A549 (cell line): Measurements from ENCODE around the gene MTA3. TPM values are rescaled to one million over a fixed set of nuclear protein-coding genes. Genes with fewer than 3 reads are reported as not detected.

ENCODE experiments used
- ATAC-seq, 2 experiments: fragments of 200-7000 bp in 1 of 2; fragments of >200 bp in 1 of 2; cut with Nextera tagmentation in 1 of 2; cut with Tn5 transposase in 1 of 2; 3 replicates each; pipeline versions ENCODE4 v1.8.0 to v1.9.1; 2018 to 2020; ENCODE audit warnings: mild to moderate bottlenecking in 1 of 2, moderate library complexity in 1 of 2
- CTCF ChIA-PET: fragments of 300-600 bp; sonication (Branson Sonifier 250); formaldehyde crosslinking; extraction: SDS; loops from one replicate; lab custom pipeline; 2021; ENCODE audit warnings: antibody characterized with exemption, inconsistent platforms; lab: Yijun Ruan, JAX
- POLR2A ChIA-PET: fragments of 350-600 bp; formaldehyde crosslinking; extraction: SDS; loops from one replicate; lab custom pipeline; 2021; ENCODE audit warnings: antibody characterized with exemption, inconsistent platforms; lab: Yijun Ruan, JAX
- DNase-seq, 2 experiments: peaks; one replicate each; pipeline versions ENCODE4 v3.0.0 to v3.0.0-alpha.2; 2011 to 2016; ENCODE audit warnings: low read depth in 1 of 2, low spot score in 1 of 2
- FAIRE-seq: peaks from 2 replicates; lab custom pipeline; 2011; peaks lifted over from hg19 to GRCh38; lab: Jason Lieb, UNC
- H3K27ac ChIP-seq, 2 experiments: fragments of >200 bp; sonication (Bioruptor Twin); formaldehyde crosslinking; 3 replicates each; pipeline ENCODE4 v1.5.1; 2016 to 2017
- H3K4me1 ChIP-seq: fragments of >200 bp; sonication (Bioruptor Twin); formaldehyde crosslinking; 3 replicates; pipeline ENCODE4 v1.6.1; 2016
- H3K4me2 ChIP-seq: fragments of >200 bp; sonication (Bioruptor Twin); formaldehyde crosslinking; 3 replicates; pipeline ENCODE4 v1.6.1; 2016
- H3K4me3 ChIP-seq: fragments of >200 bp; sonication (Bioruptor Twin); formaldehyde crosslinking; 3 replicates; pipeline ENCODE4 v1.5.1; 2016
- H3K9me3 ChIP-seq: fragments of >200 bp; sonication (Bioruptor Twin); formaldehyde crosslinking; 3 replicates; pipeline ENCODE4 v1.6.1; 2016
- CBX8 ChIP-seq: fragments of 200-600 bp; sonication (generic); IDR thresholded peaks from 2 replicates; pipeline ENCODE4 v1.6.1; 2016
- CEBPB ChIP-seq, 2 experiments: fragments of >200 bp in 1 of 2; sonication (Bioruptor Twin) in 1 of 2; formaldehyde crosslinking in 1 of 2; IDR thresholded peaks; 2 replicates each; pipeline ENCODE4 v1.6.1; 2012 to 2016
- CHD2 ChIP-seq: fragments of 150-350 bp; IDR thresholded peaks from 2 replicates; pipeline ENCODE4 v1.6.1; 2014; ENCODE audit warnings: low read length; ENCODE audit not compliant: partially characterized antibody
- CHD4 ChIP-seq: fragments of 200-600 bp; sonication (generic); IDR thresholded peaks from 2 replicates; pipeline ENCODE4 v1.6.1; 2016; ENCODE audit warnings: antibody characterized with exemption, mild to moderate bottlenecking, borderline replicate concordance
- E2F6 ChIP-seq: IDR thresholded peaks from 2 replicates; pipeline ENCODE4 v1.6.1; 2012; ENCODE audit warnings: low read depth, borderline replicate concordance
- ESRRA ChIP-seq: fragments of 150-350 bp; IDR thresholded peaks from 2 replicates; pipeline ENCODE4 v1.6.1; 2014; ENCODE audit warnings: mild to moderate bottlenecking, low read length, borderline replicate concordance
- FOSB ChIP-seq: fragments of 250-450 bp; sonication (Bioruptor Pico); IDR thresholded peaks from 2 replicates; pipeline ENCODE4 v1.5.0; 2020; ENCODE audit warnings: mild to moderate bottlenecking, moderate library complexity
- FOSL2 ChIP-seq, 2 experiments: fragments of 450-650 bp in 1 of 2; fragments of >200 bp in 1 of 2; sonication (Bioruptor Twin) in 1 of 2; formaldehyde crosslinking; IDR thresholded peaks; 2 replicates each; pipeline versions ENCODE4 v1.5.0 to v1.6.1; 2016 to 2020; ENCODE audit warnings: mild to moderate bottlenecking in 1 of 2, moderate library complexity in 1 of 2
- GATA3 ChIP-seq: IDR thresholded peaks from 2 replicates; pipeline ENCODE4 v1.6.1; 2012; ENCODE audit warnings: borderline replicate concordance
- HDAC2 ChIP-seq: fragments of 200-600 bp; sonication (generic); IDR thresholded peaks from 2 replicates; pipeline ENCODE4 v1.6.1; 2016
- HES2 ChIP-seq: fragments of >200 bp; sonication (Bioruptor Twin); formaldehyde crosslinking; IDR thresholded peaks from 2 replicates; pipeline ENCODE4 v1.6.1; 2016
- HMGXB4 ChIP-seq: fragments of 250-450 bp; sonication (Bioruptor Pico); IDR thresholded peaks from 2 replicates; pipeline ENCODE4 v1.5.0; 2021; ENCODE audit warnings: mild to moderate bottlenecking, moderate library complexity, borderline replicate concordance
- MAFK ChIP-seq: fragments of 450-650 bp; IDR thresholded peaks from 2 replicates; pipeline ENCODE4 v1.6.1; 2014; ENCODE audit not compliant: partially characterized antibody
- MAX ChIP-seq: IDR thresholded peaks from 2 replicates; pipeline ENCODE4 v1.6.1; 2012
- MAZ ChIP-seq: fragments of 150-350 bp; IDR thresholded peaks from 2 replicates; pipeline ENCODE4 v1.6.1; 2014; ENCODE audit warnings: antibody characterized with exemption, low read depth, low read length, borderline replicate concordance
- NR3C1 ChIP-seq: fragments of >200 bp; sonication (Bioruptor Twin); formaldehyde crosslinking; IDR thresholded peaks from 3 replicates; pipeline ENCODE4 v1.6.1; 2017
- PBX3 ChIP-seq: IDR thresholded peaks from 2 replicates; pipeline ENCODE4 v1.6.1; 2012
- POLR2AphosphoS2 ChIP-seq: conservative IDR thresholded peaks from 2 replicates; pipeline ENCODE4 v1.6.1; 2012; ENCODE audit warnings: low read length, improper control_type of control experiment, inconsistent platforms
- RAD21 ChIP-seq, 2 experiments: fragments of >200 bp in 1 of 2; sonication (Bioruptor Twin) in 1 of 2; formaldehyde crosslinking in 1 of 2; IDR thresholded peaks in 1 of 2; conservative IDR thresholded peaks in 1 of 2; 2 replicates in 1 of 2; 3 replicates in 1 of 2; pipeline ENCODE4 v1.6.1; 2012 to 2018; ENCODE audit warnings: inconsistent platforms in 1 of 2
- RARB ChIP-seq: fragments of 250-450 bp; sonication (Bioruptor Pico); IDR thresholded peaks from 2 replicates; pipeline ENCODE4 v1.8.0; 2021; ENCODE audit warnings: mild to moderate bottlenecking, moderate library complexity
- RCOR1 ChIP-seq: fragments of 150-350 bp; IDR thresholded peaks from 2 replicates; pipeline ENCODE4 v1.6.1; 2014; ENCODE audit warnings: antibody characterized with exemption, low read length, low read depth
- RNF2 ChIP-seq: fragments of 200-600 bp; sonication (generic); IDR thresholded peaks from 2 replicates; pipeline ENCODE4 v1.6.1; 2016; ENCODE audit warnings: low read depth, mild to moderate bottlenecking, antibody characterized with exemption, moderate library complexity, borderline replicate concordance
- SREBF2 ChIP-seq: fragments of 450-650 bp; IDR thresholded peaks from 2 replicates; pipeline ENCODE4 v1.6.1; 2014; ENCODE audit warnings: mild to moderate bottlenecking, moderate library complexity
- TFCP2L1 ChIP-seq: fragments of 250-450 bp; sonication (Bioruptor Pico); IDR thresholded peaks from 2 replicates; pipeline ENCODE4 v1.5.0; 2021; ENCODE audit warnings: mild to moderate bottlenecking
- TP53 ChIP-seq: fragments of 250-450 bp; sonication (Bioruptor Pico); IDR thresholded peaks from 2 replicates; pipeline ENCODE4 v1.5.0; 2021; ENCODE audit warnings: mild to moderate bottlenecking, moderate library complexity
- ZNF302 ChIP-seq: fragments of 250-450 bp; sonication (Bioruptor Pico); IDR thresholded peaks from 2 replicates; pipeline ENCODE4 v1.9.0; 2021; ENCODE audit warnings: inconsistent platforms, mild to moderate bottlenecking, moderate library complexity
- WGBS: methylation state at CpG from one replicate; pipeline ENCODE4 v1.1.6; 2017; ENCODE audit errors: missing lambda C conversion rate; 5-methylcytosine and 5-hydroxymethylcytosine counted together
- polyA plus RNA-seq, 4 experiments: library from polyadenylated mRNA; depleted of rRNA in 3 of 4; stranded (reverse); fragments of >200 nt; fragmentation: RNase III in 1 of 4; extraction: RNeasy Plus Mini Kit Qiagen cat#74134 plus additional on column Dnase treatment in 1 of 4; gene quantifications; 2 replicates in 3 of 4; 3 replicates in 1 of 4; pipeline ENCODE4 v1.2.3, GENCODE V29; 2011 to 2017

MTA3 gene
- polyA plus RNA-seq, 2 of the 4 experiments (the other 2 are of a cell fraction): 49.3 to 74.1 TPM

GRCh38 chr2:42693013-42693615, 124.7 kb downstream of the MTA3 start:
- CTCF ChIA-PET: interaction anchor here (1.5 kb wide), 1 partner anchor 29 kb away, joined by 5 read pairs; no protein-coding TSS in a partner anchor
- TF ChIP-seq POLR2AphosphoS2 (no peak), GATA3 (no peak), HDAC2 (no peak), CHD4 (no peak), ESRRA (no peak), HES2 (no peak), TP53 (no peak), CEBPB (IDR thresholded peaks at IDR 0.05) (no peak), RARB (no peak), NR3C1 (no peak), PBX3 (no peak), RCOR1 (no peak), CBX8 (no peak), ZNF302 (CRISPR knock-in tag) (no peak), SREBF2 (no peak)
- H3K4me1 ChIP-seq: peaks cover 3% of the 10 kb centered on the region; the same call in 1 of the 3 replicates
- POLR2A ChIA-PET: no interaction called here
- no peak for DNase-seq
- H3K4me2 ChIP-seq: no peak overlapping the region
- peak; percentile 39 to 47; a peak in 3 of 6 replicates for ATAC-seq
- H3K27ac ChIP-seq: peak overlapping the region in 1 of 2 experiments; percentile 9; a peak in 1 of 6 replicates
- FAIRE-seq: no peak
- H3K9me3 ChIP-seq: no peaks in the 10 kb centered on the region
- H3K4me3 ChIP-seq: no peak overlapping the region
- WGBS: 78% methylated on average over 2 of the region's 2 CpGs

GRCh38 chr2:42693688-42694479, 125.5 kb downstream of the MTA3 start:
- no peak overlapping the region for H3K4me3 ChIP-seq
- ATAC-seq (peak; percentile 30 to 77; a peak in 4 of 6 replicates), FAIRE-seq (no peak), DNase-seq (no peak)
- ChIA-PET CTCF (interaction anchor here (1.2 to 1.5 kb wide), 2 partner anchors 30 to 31 kb away, joined by 3 to 5 read pairs; no protein-coding TSS in a partner anchor), POLR2A (no interaction called here)
- H3K27ac ChIP-seq: peak overlapping the region in 1 of 2 experiments; percentile 9; a peak in 1 of 6 replicates
- whole genome bisulfite sequencing: 89% methylated on average over 5 of the region's 5 CpGs
- H3K4me2 ChIP-seq: no peak overlapping the region
- H3K4me1 ChIP-seq: peaks cover 3% of the 10 kb centered on the region; the same call in 1 of the 3 replicates
- no peaks in the 10 kb centered on the region for H3K9me3 ChIP-seq
- TF ChIP-seq MAFK (peak; percentile 12), FOSL2 (IDR thresholded peaks at IDR 0.05) (no peak), FOSL2 (CRISPR knock-in tag; IDR thresholded peaks at IDR 0.05) (no peak)

GRCh38 chr2:42696987-42697386, 128.6 kb downstream of the MTA3 start:
- DNase-seq: no peak
- no peak for FAIRE-seq
- no peaks in the 10 kb centered on the region for H3K9me3 ChIP-seq
- H3K4me3 ChIP-seq: no peak overlapping the region
- H3K4me1 ChIP-seq: peaks cover 3% of the 10 kb centered on the region; the same call in 1 of the 3 replicates
- TF ChIP-seq HMGXB4 (CRISPR knock-in tag): no peak
- TF ChIP-seq RNF2: no peak
- TF ChIP-seq RAD21 (conservative IDR thresholded peaks at IDR 0.05 in 1 of 2, IDR thresholded peaks at IDR 0.05 in 1 of 2): no peak
- no peak for TF ChIP-seq CEBPB (IDR thresholded peaks at IDR 0.05)
- no peak for TF ChIP-seq RARB
- TF ChIP-seq SREBF2: no peak
- no peak for TF ChIP-seq MAZ
- TF ChIP-seq GATA3: no peak
- TF ChIP-seq NR3C1: no peak
- TF ChIP-seq ESRRA: no peak
- no peak for TF ChIP-seq MAX
- no peak for TF ChIP-seq FOSB (CRISPR knock-in tag)
- TF ChIP-seq E2F6: no peak
- no peak for TF ChIP-seq TFCP2L1 (CRISPR knock-in tag)
- TF ChIP-seq CHD2: no peak
- no peak for TF ChIP-seq MAFK
- TF ChIP-seq, all 56 proteins: peak for 0
- ChIA-PET CTCF (interaction anchor here (1.0 kb wide), 1 partner anchor 34 kb away, joined by 5 read pairs; no protein-coding TSS in a partner anchor), POLR2A (no interaction called here)
- ATAC-seq: no peak
- Histone ChIP-seq H3K27ac (no peak overlapping the region), H3K4me2 (no peak overlapping the region)
